BJ (cell line): ENCODE data around the gene HCLS1. TPM values are rescaled to one million over a fixed set of nuclear protein-coding genes. Genes with fewer than 3 reads are reported as not detected.
"Not testable (repeated sequence)": the region's sequence is repeated elsewhere in the genome, so short reads cannot be mapped to it uniquely, and the experiment has no call there.

Experiments used
- CTCF ChIA-PET: fragments of 350-600 bp; formaldehyde crosslinking; extraction: SDS; loops from one replicate; lab custom pipeline; 2021; ENCODE audit warnings: antibody characterized with exemption, inconsistent platforms; lab: Yijun Ruan, JAX
- POLR2A ChIA-PET: fragments of 300-600 bp; sonication (Branson Sonifier 250); formaldehyde crosslinking; extraction: SDS; loops from one replicate; lab custom pipeline; 2021; ENCODE audit warnings: antibody characterized with exemption; lab: Charles Lee
- DNase-seq: peaks from one replicate; pipeline ENCODE4 v3.0.0-alpha.2; 2011; ENCODE audit warnings: low read depth
- H3K27me3 ChIP-seq: 2 replicates; pipeline ENCODE4 v1.6.0; 2011; ENCODE audit warnings: low read length; ENCODE audit not compliant: control insufficient read depth, insufficient read depth
- H3K36me3 ChIP-seq: 2 replicates; pipeline ENCODE4 v1.5.1; 2011; ENCODE audit warnings: low read length; ENCODE audit not compliant: control insufficient read depth, insufficient read depth
- H3K4me3 ChIP-seq: 2 replicates; pipeline ENCODE4 v1.5.1; 2011; ENCODE audit warnings: low read depth, mild to moderate bottlenecking, control low read depth, low read length
- polyA plus RNA-seq: library from polyadenylated mRNA; depleted of rRNA; stranded (reverse); fragments of >200 nt; gene quantifications from 2 replicates; pipeline ENCODE4 v1.2.3, GENCODE V29; 2011
- TF ChIP-seq, protein P1 (sequence below): IDR thresholded peaks from 2 replicates; pipeline ENCODE4 v1.5.1; 2011; ENCODE audit warnings: low read depth, mild to moderate bottlenecking, control low read depth, inconsistent platforms, low read length, moderate library complexity; ENCODE audit not compliant: insufficient read depth

Gene HCLS1
- polyA plus RNA-seq, 1 experiment: 3.5 TPM

DNA sequence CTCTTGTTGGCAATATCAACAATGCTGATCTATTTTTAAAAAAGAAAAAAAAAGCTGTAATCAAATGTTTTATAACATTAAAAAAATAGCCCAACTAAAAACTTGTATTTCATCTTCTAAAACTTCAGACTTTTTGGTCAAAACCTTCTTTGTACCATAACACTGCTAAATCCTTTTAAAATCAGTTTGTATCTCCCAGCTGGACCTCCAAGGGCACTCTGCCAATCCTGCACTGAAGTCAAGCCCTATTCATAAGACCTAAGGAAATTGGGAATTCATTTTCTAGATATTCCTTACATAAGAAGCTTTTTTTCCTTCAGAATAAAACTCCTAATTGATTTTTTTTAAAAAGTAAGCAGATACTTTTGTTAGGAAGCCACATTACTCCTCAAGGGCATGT, 38.2 kb upstream of the HCLS1 start:
- CTCF ChIA-PET: interaction anchor here (0.9 to 1.7 kb wide), 2 partner anchors 17 to 21 kb away, joined by 3 to 6 read pairs; no protein-coding TSS in a partner anchor
- no peaks in the 10 kb centered on the region for H3K27me3 ChIP-seq
- POLR2A ChIA-PET: no interaction called here
- TF ChIP-seq, protein P1, sequence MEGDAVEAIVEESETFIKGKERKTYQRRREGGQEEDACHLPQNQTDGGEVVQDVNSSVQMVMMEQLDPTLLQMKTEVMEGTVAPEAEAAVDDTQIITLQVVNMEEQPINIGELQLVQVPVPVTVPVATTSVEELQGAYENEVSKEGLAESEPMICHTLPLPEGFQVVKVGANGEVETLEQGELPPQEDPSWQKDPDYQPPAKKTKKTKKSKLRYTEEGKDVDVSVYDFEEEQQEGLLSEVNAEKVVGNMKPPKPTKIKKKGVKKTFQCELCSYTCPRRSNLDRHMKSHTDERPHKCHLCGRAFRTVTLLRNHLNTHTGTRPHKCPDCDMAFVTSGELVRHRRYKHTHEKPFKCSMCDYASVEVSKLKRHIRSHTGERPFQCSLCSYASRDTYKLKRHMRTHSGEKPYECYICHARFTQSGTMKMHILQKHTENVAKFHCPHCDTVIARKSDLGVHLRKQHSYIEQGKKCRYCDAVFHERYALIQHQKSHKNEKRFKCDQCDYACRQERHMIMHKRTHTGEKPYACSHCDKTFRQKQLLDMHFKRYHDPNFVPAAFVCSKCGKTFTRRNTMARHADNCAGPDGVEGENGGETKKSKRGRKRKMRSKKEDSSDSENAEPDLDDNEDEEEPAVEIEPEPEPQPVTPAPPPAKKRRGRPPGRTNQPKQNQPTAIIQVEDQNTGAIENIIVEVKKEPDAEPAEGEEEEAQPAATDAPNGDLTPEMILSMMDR: no peak
- no peaks in the 10 kb centered on the region for H3K36me3 ChIP-seq
- H3K4me3 ChIP-seq: no peak overlapping the region
- no peak for DNase-seq

DNA sequence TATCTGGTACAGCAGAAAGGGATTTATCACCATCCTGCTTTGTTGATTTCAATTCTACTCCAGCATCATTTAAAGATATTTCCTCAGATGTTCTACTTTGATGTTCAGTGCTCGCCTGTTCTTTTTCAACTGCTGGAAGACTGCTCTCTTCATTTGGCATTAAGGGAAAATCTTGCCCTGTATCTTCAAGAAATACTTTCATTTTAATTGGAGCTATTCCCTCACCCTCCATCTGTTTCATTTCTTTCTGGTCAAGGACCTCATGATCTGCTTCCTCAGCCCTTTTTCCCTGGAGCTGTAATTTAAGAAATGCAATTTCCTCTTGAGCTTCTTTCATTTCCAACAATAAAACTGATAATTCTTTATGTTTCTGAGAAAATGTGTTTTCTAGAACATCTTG, 37.8 kb upstream of the HCLS1 start:
- Histone ChIP-seq H3K36me3 (no peaks in the 10 kb centered on the region), H3K27me3 (no peaks in the 10 kb centered on the region), H3K4me3 (no peak overlapping the region)
- no peak for DNase-seq
- ChIA-PET POLR2A (no interaction called here), CTCF (interaction anchor here (0.7 to 1.7 kb wide), 3 partner anchors 16 to 25 kb away, joined by 3 to 6 read pairs (median 3); no protein-coding TSS in a partner anchor)
- TF ChIP-seq, protein P1: no peak

DNA sequence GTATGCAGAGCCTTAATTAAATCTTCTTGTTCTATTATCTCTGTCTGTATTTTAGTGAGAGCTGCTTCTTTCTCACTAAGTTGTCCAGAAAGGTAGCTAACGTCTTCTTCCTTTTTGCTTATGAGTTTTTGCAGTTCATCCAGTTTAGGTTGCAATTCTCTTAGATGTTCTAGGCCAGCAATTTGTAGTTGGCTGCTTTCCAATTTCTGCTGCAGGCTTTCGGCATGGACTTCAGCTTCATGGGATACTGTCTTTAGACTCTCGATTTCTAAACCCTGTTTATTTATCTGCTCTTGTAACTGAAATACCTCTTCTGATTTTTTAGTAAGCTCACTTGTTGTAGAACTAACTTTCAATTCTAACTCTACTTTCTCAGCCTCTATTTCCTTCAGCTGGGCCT, 35.5 kb upstream of the HCLS1 start:
- ChIA-PET POLR2A (no interaction called here), CTCF (no interaction called here)
- peaks cover 5% of the 10 kb centered on the region for H3K36me3 ChIP-seq
- H3K27me3 ChIP-seq: no peaks in the 10 kb centered on the region
- TF ChIP-seq, protein P1: no peak
- DNase-seq: no peak
- no peak overlapping the region for H3K4me3 ChIP-seq

DNA sequence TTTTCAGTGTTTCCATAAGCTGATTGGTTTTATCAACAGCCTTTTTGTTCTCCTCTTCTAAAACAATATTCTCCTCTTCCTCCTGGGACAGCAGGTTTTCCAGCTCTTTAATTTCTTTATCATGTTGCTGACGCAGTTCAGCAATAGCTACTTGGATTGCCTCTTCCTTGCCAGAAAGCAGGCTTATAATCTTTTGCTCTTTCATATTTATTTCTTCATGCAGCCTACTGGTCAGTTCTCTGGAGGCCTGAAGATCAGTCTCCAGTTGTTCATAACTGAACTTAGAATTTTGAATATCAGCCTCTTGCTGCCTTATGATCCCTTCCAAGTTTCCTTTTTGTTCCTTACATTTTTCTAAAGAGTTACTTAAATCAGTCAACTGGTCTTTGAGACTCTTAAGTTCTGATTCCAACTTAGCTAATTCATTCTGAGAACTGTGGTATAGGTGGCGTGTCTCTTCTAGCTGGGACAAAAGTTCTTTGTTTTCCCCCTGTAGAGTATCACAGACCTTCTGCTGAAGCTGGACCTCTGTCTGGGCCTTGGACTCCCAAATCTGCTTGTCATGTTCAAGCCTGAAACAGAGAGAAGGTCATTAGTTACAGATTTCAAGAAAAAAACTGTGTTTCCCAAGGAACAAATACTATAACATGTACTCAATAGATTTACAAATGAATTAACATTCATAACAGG, 31.5 kb upstream of the HCLS1 start:
- no peak for DNase-seq
- POLR2A ChIA-PET: no interaction called here
- peaks cover 7% of the 10 kb centered on the region for H3K36me3 ChIP-seq

DNA sequence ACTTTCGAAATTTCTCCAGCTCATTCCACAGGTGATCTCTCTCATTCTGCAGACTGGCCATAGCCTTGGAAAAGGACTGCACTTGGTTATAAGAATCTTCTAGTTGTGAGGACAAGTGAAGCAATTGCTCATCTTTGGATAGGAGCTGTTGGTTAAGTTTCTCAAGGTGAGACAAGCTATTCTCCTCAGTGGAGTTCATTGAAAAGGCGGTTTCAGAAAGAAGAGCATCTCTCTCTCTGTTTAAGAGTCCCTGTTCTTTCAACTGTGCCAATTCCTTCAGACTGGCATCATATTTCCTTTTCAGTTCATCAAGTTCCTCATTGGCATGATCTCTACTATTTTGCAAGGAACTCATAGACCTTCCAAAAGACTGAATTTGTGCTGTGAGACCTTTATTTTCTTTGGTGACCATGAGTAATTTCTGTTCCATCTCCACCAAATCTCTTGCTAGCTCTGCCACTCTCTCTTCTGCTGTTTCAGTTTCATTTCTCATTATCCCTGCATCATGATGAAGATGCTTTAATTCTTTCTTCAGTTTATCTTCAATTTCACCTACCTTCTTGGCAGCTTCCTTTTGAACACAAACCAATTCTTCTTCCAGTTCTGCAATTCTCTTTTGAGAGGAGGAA, 30.2 kb upstream of the HCLS1 start:
- no peak for DNase-seq
- Histone ChIP-seq H3K36me3 (peaks cover 9% of the 10 kb centered on the region), H3K4me3 (no peak overlapping the region), H3K27me3 (no peaks in the 10 kb centered on the region)
- ChIA-PET POLR2A (no interaction called here), CTCF (interaction anchor here (0.9 kb wide), 1 partner anchor 17 kb away, joined by 3 read pairs; no protein-coding TSS in a partner anchor)
- TF ChIP-seq, protein P1: no peak

More for the DNA sequence above, 31.5 kb upstream of the HCLS1 start:
- TF ChIP-seq, protein P1: no peak
- no peaks in the 10 kb centered on the region for H3K27me3 ChIP-seq
- H3K4me3 ChIP-seq: no peak overlapping the region
- CTCF ChIA-PET: interaction anchor here (0.6 kb wide), 1 partner anchor 8 kb away, joined by 3 read pairs; no protein-coding TSS in a partner anchor

DNA sequence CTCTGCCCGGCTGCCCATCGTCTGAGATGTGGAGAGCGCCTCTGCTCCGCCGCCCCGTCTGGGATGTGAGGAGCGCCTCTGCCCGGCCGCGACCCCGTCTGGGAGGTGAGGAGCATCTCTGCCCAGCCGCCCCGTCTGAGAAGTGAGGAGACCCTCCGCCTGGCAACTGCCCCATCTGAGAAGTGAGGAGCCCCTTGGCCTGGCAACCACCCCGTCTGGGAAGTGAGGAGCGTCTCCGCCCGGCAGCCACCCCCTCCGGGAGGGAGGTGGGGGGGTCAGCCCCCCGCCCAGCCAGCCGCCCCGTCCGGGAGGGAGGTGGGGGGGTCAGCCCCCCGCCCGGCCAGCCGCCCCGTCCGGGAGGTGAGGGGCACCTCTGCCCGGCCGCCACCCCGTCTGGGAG, 28.0 kb upstream of the HCLS1 start:
- H3K4me3 ChIP-seq, H3K36me3 ChIP-seq, DNase-seq, POLR2A ChIA-PET, H3K27me3 ChIP-seq, CTCF ChIA-PET: not testable (repeated sequence)
